ENCODE measurements around the gene ZC3H7A.
"Not testable (repeated sequence)": the region's sequence is repeated elsewhere in the genome, so short reads cannot be mapped to it uniquely, and the experiment has no call there.

Gene ZC3H7A, protein sequence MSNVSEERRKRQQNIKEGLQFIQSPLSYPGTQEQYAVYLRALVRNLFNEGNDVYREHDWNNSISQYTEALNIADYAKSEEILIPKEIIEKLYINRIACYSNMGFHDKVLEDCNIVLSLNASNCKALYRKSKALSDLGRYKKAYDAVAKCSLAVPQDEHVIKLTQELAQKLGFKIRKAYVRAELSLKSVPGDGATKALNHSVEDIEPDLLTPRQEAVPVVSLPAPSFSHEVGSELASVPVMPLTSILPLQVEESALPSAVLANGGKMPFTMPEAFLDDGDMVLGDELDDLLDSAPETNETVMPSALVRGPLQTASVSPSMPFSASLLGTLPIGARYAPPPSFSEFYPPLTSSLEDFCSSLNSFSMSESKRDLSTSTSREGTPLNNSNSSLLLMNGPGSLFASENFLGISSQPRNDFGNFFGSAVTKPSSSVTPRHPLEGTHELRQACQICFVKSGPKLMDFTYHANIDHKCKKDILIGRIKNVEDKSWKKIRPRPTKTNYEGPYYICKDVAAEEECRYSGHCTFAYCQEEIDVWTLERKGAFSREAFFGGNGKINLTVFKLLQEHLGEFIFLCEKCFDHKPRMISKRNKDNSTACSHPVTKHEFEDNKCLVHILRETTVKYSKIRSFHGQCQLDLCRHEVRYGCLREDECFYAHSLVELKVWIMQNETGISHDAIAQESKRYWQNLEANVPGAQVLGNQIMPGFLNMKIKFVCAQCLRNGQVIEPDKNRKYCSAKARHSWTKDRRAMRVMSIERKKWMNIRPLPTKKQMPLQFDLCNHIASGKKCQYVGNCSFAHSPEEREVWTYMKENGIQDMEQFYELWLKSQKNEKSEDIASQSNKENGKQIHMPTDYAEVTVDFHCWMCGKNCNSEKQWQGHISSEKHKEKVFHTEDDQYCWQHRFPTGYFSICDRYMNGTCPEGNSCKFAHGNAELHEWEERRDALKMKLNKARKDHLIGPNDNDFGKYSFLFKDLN

GRCh38 chr16:11797166-11797956, at the start of gene ZC3H7A:
ZC3H7A (minus strand) TSS chr16:11797258; CDS start chr16:11782354, 14,904 bp downstream.
- DNase-seq = peak; percentile 94

DNA sequence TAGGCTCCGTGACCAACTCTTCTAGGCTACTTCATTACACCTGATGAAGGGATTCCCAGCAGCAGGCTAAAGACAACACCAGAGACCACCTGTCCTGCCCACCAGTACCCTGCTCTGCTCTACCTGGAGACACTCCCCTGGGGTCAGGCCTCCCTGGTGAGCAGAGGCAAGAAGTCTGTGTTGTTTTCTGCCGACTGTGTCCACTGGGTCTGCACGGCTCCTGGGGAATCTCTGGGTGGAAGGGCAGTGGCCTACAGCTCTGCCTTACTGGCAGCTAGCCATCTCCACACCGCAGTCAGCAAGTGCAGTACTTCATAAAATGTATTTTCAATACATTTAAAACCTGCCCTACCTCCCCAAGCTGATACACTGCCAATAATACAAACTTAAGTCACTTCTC, 47.4 kb upstream of the ZC3H7A start:
- DNase-seq = no peak

DNA sequence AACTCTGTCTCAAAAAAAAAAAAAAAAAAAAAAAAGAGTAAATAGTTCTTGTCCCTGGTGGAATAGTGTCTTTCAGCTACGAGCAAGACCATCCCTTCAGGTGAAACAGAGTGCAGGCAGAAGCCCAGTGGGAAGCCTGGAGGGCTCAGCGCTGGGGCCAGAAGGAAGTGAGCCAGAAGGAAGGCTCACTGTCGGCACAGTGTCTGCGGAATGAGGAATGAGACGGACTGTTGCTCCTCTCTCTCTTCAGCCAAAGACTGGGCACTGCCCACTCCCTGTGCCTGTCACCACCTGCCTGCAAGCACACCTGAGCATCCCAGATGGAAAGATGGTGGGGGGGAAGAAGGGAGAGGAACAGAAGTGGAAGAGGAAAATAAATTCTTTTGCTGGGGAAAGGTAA, 46.8 kb upstream of the ZC3H7A start:
- peak; percentile 49 for DNase-seq

- peak; percentile 52 for DNase-seq
These were observed 46.1 kb upstream of the ZC3H7A start for GRCh38 chr16:11843206-11843605.

DNA sequence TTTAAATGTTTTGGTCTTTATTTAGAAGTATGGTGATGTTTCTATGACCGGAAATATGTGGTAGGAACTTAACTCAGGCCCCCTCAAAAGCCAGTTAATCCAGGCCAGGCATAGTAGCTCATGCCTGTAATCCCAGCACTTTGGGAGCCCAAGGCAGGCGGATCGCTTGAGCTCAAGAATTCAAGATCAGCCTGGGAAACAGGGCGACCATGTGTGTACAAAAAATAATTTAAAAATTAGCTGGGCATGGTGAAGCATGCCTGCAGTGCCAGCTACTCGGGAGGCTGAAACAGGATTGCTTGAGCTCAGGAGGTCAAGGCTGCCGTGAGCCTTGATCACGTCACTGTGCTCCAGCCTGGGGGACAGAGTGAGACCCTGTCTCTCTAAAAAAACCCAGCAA, 44.0 kb upstream of the ZC3H7A start:
- DNase-seq = peak; percentile 32

GRCh38 chr16:11836650-11837244, 39.7 kb upstream of the ZC3H7A start:
- DNase-seq = no peak

GRCh38 chr16:11835891-11836649, 39.0 kb upstream of the ZC3H7A start:
- DNase-seq = no peak

GRCh38 chr16:11835309-11835708, 38.3 kb upstream of the ZC3H7A start:
- no peak for DNase-seq

DNA sequence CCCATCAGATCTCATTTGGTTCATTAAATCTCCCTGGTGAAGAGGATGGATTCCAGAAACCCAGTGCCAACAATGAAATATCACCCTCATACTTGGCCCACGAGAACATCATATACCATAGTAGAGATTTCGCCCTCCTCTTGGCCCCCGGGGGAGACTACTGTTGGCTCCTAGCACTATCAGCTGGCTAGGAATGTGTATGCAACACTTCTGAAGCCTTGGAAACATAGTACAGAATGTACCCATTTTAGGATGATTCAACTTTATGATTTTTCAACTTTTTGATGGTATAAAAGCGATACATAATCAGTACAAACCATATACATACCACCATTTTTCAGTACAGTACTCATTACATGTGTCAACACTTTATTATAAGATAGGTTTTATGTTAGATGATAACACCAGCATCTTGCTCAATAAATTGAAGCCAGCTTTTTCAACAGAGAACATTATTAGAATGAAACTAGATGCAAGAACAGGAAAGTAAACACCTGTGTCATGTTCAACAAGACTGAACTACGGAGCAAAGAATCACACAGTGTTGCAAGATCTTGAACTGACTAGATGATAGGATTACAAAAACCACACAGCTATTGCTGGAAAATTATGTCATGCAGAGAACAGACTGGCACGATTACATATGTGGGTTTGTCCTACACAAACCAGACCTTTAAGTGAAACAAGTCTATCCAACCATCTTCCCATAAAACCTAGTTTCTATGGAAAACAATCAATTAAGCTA, 37.1 kb upstream of the ZC3H7A start:
- DNase-seq = no peak

DNA sequence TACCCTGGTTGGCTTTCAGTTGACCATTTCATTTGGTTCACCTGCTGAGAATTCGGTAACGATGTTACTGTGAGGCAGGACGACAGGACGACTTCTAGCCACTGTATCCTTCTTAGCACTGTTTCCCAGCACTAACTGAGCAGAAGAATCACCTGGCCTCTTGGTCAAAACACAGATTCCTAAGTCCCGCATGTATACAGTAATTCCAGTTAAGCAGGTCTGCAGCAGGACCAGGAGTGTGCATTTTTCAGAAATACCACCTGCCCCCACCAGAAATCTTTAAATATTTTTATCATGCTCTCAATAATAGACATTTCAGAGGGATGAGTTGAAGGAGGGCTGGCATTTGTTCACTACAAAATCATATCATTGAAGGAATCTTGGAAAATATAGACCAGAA, 31.6 kb upstream of the ZC3H7A start:
- DNase-seq = no peak

DNA sequence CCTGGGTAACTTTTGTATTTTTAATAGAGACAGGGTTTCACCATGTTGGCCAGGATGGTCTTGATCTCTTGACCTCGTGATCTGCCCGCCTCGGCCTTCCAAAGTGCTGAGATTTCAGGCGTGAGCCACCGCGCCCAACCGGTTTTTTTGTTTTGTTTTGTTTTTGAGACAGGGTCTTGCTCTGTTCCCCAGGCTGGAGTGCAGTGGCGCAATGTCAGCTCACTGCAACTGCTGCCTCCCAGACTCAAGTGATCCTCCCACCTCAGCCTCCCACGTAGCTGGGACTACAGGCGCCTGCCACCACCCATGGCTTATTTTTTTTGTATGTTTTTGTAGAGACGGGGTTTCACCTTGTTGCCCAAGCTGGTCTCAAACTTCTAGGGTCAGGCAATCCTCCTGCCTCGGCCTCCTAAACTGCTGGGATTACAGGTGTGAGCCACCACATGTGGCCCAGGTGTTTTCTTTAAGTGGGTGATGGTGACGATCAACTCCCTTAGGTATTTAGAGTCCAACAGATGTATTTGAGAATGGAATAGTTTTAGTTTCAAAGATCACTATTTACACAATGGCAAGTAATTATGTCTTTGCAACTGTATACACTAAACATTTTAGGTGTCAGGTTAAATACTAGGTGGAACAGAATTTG, 28.6 kb upstream of the ZC3H7A start:
- DNase-seq = not testable (repeated sequence)

DNA sequence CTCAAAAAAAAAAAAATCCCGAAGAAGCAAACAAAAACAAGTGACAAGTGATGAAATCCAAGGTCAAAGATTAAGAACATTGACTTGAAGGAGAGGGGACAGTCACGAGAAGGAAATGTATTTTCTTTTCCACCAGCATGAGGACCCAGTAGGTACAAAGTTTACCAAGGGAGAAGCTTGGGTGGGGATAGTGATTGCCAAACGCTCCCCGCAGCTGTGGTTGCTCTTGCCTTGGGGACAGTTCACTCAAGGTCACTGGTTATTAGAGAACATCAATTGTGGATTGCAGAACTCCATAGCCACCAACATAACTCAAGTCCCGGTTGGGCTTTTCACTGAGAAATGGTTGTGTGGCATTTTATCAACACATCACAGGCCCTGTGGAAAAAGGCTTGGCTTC, 27.3 kb upstream of the ZC3H7A start:
- DNase-seq = no peak

- DNase-seq = not testable (repeated sequence)
These were observed 26.6 kb upstream of the ZC3H7A start for GRCh38 chr16:11823645-11824044.

DNA sequence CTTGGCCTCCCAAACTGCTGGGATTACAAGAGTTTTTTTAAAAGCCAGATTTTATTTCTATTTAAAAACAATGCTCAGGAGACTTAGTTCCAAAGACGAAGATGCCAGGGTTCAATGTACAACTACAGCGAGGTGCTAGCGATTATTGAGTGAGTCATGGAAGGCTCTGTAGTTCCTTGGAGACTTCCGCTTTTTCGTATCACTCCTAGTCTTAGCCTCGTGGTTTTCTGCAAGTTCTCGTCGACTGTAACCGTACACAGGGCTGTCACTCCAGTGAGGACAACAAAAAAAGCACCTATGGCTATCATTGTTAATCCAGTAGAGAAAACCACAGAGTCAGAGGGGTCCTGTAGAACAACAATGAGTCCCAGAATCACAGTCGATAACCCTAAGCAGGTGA, 22.7 kb upstream of the ZC3H7A start:
- no peak for DNase-seq

DNA sequence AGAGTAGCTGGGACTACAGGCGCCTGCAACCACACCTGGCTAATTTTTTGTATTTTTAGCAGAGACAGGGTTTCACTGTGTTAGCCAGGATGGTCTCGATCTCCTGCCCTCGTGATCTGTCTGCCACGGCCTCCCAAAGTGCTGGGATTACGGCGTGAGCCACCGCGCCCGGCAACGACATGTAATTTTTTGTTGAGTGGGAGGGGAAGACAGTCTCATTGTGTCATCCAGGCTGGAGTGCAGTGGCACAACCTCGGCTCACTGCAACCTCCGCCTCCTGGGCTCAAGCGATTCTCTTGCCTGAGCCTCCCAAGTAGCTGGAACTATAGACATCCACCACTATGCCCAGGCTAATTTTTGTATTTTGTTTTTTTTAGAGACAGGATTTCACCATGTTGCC, 21.9 kb upstream of the ZC3H7A start:
- not testable (repeated sequence) for DNase-seq

DNA sequence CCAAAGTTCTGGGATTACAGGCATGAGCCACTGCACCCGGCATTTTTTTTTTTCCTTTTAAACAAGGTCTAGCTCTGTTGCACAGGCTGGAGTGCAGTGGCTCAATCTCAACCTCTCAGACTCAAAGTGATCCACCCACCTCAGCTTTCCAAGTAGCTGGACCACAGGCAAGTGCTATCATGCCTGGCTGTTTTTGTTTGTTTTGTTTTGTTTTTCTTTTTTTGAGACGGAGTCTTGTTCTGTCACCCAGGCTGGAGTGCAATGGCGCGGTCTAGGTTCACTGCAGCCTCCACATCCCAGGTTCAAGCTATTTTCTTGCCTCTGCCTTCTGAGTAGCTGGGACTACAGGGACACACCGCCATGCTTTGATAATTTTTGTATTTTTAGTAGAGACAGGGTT, 19.1 kb upstream of the ZC3H7A start:
- DNase-seq = no peak

GRCh38 chr16:11814800-11815199, 17.7 kb upstream of the ZC3H7A start:
- not testable (repeated sequence) for DNase-seq

GRCh38 chr16:11806721-11807120, 9.7 kb upstream of the ZC3H7A start:
- no peak for DNase-seq

- DNase-seq = no peak
These were observed 8.5 kb upstream of the ZC3H7A start for GRCh38 chr16:11805556-11805955.

DNA sequence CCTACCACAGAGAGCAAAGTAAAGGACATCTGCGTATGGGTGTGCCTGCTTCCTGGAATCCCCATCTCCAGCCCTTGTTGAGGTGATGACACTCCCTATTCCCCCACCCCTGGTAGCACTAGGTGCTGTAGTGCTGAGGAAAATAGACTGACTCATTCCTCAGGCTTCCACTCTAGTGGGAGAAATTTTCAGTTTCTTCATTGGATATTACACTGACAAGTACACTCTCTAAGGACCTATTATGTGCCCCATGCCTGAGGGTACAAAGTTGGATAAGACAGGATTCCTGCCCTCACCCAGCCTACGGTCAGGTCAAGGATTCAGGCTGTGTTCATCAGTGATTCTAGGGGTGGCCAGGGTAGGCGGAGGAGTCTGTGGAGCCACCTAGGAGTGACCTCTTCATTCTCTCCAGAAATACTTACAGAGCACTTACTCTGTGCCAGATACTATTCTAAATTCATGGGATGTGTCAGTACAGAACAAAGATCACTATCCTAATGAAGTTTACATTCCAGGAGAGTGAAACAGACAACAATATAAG, 4.5 kb upstream of the ZC3H7A start:
- no peak for DNase-seq
